SHP77 (cell line): ENCODE results near the gene MED27.

Experiments used
- DNase-seq, 2 experiments: peaks; one replicate each; lab custom pipeline; 2025; lab: John Stamatoyannopoulos, UW

The MED27 gene

DNA sequence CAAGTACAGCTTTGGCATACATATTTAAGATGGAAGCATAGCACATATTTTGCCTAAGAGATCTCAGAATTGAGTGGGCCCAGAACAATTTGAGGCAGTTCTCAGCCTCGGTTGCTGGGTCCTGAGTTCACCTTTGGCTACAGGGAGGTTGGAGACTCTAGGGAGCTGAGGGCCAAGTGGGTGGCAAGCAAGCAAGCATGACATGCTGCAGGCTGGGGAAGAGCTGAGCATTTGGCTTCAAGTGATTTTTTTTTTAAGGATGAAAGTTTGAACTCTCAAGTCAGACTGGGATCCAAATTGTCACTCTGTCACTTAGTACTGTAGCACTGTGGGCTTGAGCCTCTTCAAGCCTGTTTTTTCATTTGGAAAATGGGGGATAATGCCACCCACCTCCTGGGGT, 160.5 kb downstream of the MED27 start:
- no peak for DNase-seq

DNA sequence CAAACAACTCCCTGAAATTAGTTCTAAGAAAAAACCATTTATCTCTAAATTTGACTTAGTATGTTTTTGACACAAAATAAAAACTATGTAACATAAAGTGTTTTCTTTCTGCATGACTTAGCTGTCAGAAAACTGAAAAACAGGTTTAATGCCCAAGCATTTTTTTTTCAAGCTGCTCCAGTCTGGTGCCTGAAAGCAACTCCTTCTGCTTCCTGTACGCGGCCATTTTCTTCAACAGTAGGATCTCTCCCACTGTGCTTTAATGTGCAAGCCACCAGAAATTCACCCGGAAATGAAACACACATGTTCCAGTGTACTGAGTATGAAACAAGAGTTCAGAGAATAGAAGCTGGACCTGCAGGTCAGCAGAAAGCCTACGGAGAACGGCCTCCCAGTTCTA, 161.2 kb downstream of the MED27 start:
- DNase-seq, result no peak

DNA sequence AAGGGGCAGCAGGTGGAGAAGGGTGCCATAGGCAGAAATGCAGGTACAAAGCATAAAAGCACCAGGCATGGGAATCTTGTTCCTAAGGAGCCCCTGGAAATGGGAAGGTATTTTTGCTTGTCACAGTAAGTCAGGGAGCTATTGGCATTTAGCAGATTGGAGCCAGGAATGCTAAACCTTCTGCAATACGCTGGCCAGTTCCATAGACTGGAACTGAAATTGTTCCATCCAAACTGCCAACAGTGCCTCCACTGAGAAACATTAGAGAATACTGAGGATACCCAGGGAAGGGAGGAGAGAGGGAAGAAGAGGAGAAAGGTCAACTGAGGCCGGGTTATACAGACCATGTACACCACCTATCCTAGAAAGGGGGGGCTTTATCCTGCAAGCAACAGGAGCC, 162.7 kb downstream of the MED27 start:
- DNase-seq, result no peak

DNA sequence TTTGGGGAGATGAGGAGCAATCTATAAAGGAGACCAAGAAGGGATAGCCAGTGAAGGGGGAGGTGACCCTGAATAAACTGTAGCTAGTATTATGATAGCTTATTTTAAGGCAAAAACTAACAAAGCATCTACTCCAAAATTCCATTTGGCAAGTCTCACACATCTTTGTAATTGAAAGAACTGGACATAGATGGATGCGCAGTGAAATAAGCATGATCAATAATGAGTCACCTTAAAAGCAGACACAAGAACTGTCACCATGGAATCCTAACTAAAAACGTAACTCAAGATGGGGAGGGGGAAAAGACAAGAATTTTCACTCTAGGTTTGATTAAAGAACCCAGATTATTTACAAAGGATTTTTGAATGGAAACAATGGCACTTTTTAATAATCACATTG, 164.5 kb downstream of the MED27 start:
- no peak for DNase-seq

DNA sequence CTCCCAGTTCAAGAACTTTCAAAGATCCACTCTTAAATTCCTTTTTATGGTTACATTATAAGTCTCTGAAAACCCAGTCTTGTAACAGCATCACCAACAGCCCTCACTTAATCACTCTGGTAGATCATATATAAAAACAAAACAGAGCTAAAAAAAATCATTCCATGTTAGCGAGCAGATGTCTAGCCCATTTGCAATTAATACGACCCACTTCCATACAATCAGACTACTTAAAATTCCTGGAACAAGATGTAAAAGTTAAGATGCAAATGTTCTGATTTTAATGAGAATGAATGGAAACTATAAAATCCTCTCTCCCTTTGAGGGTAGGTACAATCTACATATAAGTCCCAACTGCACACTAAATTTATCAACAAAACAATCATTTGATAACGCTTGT, 167.0 kb downstream of the MED27 start:
- no peak for DNase-seq

DNA sequence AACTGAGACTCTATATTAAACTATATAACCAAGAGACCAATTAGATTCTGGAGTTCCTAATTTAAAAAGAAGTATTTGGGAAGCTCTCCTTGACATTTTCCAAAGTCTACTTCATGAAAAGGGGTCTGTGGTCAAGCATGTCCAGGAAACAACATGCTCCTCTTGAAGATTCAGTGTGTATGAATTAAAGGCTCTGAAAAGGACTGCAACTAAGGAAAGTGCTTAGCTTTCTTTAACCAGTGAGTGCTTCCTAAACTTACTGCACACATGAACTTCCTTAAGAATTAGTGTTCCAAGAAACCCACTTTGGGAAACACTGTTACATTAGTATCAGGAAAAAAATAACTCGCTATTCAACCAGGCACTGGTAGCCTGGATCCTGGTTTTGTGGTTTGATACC, 167.6 kb downstream of the MED27 start:
- no peak for DNase-seq

DNA sequence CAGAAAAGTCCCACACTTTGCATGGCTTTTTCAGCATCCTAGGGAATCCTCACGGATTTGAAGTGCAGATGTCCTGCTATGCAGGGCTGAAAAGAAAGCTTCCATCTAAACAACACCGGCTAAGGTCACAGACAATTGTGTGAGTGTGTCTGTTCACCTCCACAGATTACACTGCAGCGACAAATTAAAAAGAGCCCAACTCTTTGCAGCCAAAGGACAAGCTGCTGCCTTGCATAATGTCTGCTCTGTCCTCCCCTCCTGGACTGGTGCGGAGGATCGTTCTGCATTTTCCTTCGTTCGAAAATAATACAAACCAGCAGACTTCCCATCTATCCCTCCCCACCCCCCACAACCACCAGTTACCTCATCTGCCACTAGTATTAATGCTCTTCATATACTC, 169.1 kb downstream of the MED27 start:
- DNase-seq, result no peak

DNA sequence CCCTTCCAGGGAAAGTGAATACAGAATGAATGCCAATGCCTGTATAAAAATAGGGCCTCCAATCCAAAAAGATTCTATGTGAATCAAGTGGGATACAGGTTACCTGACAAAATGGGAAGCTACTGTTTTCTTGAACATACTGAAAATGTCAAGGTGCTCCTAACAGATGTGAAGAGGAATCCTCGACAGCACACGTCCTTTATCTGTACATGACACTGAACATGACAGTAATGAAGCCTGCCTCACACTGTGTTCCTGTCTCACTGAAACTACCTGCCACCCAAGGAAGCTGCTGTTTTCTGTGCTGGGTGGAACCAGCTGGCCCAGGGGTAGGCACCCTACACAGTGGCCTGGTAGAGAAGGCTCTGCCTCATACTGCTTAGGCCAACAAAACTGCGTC, 174.5 kb downstream of the MED27 start:
- DNase-seq, result no peak

DNA sequence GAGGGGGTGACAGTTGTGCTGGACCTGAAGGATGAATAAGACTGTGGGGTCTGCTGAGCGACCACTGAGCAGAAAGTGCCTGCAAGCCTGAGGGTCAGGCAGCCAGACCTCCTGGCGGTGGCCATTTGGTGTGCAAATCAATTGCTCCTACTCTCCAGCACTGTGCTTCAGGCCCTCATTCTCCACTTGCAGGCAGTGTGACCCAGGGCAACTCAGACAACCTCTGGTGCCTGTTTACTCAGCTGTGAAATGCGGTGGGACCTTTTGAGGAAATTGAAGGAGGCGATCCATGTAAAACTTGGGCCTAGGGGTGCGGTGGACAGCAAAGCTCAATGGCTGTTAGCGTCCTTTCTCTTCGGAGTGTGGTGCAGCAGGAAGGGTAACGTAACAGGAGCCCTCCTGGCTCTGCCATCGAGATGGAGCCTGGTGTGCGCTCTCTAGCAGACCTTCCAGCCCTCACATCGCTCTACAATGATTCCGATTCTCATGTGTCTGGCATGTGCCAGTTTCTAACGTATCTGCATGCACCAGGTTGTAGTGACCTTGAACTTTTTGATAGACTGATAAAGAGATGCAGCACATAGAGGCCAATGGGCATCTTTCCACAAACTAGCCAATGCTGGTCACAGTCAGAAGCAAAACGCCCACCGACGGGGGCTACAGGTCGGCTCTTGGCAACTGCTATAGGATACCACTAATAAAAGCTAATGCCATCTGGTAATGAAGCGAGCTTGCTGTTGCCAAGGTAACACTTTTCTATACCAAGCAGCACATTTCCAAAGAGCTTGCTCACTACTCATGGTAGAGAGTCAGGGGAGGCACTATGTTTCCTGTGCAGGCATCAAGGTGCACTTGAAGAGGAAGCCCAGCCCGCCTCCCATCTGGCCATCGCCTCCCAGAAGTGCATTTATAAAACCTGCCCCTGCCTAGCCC, 180.1 kb downstream of the MED27 start:
- no peak for DNase-seq

DNA sequence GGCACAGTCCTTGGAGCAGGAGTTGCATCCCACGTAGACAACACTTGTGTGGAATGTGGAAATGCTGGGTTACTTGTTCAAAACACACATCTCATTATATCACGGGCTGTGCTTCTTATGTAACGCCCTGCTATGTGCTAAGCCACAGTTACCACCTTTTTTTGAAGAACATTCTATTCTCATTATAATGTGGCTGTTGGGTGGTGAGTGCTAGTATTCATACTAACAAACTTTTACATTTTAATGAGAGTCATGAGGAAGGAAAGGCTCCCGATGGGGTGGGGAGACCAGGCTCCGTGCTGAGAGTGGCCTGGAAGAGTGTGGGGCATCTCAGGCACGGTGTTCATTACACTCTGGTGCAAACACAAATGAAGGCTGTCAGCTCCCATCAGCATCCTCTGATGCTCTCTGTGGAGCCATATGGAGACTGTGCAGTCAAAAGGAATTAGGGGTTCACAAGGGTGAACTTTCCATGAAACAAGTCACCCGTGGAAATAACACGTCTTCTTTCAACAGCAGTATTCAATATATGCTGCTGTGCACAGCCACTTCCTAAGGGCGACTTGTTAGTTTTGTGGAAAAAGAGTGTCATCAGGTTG, 186.7 kb downstream of the MED27 start:
- DNase-seq, result no peak

DNA sequence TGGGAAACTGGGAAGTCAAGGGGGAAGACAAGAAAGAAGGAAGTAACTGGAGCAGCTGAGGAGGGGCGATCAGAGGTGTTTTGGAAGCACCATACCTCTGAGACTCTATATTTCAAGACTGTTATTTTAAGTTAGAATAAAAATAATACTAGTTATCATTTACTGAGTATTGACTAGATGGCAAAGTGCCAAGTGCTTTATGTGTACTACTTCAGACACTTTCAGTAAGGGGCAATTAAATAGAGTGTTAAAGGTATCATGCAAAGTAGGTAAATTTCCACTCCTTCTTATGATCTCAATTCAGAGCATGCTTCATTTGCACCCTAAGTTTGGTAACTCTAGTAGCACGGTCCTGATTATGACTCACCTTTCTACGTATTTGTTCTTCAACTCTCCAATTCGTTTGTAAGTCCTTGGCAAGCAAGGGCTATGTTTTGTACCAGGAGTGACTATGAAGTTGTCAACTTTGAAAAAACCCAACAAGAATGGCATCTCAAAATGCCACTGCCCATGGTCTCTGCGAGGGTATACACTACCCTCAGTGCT, 187.4 kb downstream of the MED27 start:
- no peak for DNase-seq

DNA sequence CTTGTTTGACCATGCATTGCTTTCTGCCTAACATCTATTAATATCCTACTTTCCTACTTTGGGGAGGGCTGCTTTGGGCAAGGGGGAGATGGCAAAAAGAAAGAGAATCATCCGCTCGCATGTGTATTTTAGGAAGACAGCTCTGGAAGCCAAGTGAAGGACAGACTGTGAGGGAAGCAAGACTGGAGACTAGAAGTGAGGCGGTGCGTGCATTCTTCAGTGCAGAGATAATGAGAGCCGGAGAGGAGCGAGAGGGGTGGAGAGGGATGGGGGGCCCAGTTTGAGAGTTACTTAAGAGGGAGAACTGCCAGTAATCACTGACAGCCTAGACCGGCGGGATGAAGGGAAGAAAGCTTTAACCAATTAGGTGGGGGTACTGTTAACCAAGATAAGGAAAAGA, 188.1 kb downstream of the MED27 start:
- DNase-seq, result no peak

DNA sequence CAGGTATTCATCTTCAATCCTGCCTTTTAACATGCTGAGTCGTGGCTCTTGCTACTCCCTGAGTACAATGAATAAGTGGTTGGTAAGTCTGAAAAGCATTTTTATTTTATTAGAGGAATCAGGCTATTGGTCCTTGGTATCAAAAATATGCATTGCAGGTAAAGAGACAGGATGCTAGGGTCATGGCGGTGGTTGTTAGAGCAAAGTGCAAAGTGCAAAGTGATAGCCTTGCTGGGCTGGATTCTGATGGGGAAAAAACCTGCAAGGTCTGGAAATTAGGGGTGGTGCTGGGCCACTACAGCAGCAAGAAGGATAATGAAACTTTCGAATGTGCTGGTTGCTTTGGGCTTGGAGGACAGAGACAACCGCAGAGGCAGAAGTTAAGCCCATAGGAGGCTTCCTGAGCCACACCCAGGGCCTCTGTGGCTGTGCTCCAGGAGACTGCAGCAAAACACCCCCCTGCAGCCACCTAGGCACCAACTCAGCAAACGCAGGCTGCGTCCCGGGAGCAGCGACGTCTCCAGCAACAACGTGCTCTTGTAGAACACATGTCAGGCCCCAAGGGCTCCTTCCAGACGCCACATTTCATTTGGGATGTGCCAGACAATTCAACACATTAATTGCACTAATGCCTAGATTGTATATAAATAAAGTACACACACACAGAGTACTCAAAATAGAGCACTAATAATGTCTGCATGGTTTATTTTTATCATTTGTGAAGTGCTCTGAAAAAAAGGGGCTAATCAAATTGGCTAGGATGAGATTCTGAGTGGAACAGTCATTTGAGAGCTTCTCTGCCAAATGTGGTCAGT, 190.0 kb downstream of the MED27 start:
- DNase-seq, result no peak

DNA sequence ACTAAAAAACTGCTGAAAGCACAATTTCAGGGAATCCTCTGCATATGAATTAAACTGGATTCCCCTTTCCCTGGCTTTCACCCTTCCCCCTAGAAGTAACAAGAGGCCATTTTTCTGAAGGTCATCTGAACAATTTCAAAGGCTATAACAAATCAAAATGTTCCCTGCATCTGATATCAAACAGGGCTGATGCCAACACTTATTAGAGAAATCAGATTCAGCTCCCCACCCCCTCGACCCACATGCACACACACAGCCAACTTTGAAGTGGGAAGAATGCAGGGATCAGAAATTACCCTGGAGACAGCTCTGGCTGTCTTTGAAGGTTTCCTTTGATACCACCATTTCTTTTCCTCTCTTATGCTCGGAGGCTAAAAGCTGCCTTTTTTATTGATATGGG, 190.7 kb downstream of the MED27 start:
- DNase-seq, result no peak

DNA sequence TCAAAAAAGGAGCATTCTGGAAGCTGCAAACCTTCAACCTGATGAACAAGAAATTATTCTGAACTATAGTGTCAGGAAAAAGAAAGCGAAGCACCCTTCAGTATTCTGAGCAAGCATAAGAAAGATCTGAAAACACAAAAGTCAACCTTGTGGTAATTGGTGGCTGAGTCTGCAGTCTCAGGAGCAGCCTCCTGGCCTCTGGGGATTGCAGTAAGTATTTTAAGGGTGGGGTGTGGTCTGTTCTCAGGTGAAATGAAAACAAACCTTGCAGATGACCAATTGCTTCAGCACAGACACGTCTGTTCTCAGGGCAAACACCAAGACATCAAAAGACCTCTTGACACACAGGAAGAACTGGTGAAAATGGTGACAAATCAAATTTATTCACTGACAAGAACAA, 192.0 kb downstream of the MED27 start:
- DNase-seq, result no peak

DNA sequence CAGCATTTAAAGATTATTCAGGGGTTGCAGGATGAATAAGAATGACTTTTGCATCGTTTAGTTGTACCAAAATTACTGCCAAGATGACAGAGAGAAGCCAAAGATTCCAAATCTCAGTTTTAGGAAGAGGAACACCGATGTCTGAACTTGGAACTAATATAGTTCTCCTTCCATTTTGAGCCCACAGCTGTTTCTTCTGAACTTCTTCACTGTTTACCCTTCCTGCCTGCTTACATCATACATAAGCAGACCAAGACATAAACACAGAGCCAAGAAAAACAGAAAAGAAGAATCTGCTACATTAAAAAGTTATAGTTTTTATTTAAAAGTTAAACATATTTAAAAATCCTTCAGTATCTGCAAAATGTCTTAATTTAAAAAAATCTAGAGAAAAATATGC, 192.8 kb downstream of the MED27 start:
- no peak for DNase-seq

DNA sequence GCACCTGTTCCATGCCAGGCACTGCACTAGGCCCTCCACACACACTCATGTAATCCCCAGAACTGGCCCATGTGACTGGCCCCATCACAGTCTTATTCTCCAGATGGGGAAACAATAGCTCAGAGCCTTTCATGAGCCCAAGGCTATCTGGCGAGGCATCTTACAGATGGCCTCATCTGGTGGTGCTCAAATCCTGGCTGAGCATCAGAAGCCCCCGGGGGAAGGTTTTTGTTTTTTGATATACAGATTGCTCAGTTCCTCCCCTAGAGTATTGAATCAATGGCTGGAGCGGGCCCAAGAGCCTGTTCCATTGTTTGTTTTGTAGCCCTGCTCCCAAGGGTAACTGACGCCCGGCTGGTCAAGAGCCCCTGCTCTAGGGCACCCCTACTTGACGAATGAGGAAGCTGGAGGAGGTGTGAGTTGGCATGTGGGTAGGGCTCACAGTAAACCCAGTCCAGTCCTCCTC, 194.5 kb downstream of the MED27 start:
- no peak for DNase-seq

DNA sequence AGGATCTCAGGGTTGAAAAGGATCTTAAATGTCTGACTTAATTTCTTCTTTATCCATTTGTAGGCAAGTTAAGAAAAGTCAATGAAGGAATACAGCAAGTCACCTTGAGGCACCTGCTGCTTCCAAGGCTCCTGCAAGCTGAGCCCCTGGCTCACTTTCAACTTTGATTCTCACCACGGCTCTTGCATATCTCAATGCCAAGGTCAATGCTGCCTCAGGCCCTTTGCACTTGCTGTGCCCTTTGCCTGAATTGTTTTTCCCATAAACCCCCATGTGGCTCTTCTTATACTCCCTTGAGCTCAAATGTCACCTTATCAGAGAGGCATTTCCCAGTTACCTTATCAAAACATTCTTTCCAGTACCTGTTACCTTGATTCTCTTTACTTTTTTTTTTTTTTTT, 195.4 kb downstream of the MED27 start:
- DNase-seq, result no peak

DNA sequence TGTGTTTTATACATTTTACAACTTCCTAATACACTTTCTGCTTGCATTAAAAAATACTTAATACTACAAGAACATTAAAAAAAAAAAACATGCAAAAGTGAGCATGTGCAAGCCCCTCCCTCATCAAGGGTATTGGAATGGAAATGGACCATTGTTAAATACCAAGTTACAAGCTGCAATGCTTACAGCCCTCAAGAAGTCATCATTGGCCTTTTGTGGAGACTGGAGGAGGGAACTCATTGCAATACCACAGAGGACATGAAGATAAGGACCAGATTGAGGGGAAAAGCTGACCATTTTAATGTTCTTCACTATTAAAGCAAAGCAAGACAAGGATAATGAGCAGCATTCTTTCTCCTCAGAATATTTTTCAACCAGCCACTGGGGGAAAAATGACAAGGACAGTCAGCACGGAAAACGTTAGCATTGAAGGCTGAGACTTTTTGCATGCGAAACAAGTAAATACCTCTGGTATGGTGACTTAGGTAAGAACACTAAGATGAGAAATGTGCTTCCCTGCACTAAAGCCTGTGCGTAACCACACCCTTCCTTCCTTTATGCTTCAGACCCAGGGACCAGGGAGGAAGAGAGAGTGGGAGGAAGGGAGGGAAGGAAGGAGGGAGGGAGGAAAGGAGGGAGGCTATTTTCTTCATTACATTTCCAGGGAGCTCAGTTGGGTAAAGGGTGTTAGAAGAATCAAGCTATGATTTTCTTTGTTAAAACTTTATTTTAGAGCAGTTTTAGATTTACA, 198.7 kb downstream of the MED27 start:
- no peak for DNase-seq

DNA sequence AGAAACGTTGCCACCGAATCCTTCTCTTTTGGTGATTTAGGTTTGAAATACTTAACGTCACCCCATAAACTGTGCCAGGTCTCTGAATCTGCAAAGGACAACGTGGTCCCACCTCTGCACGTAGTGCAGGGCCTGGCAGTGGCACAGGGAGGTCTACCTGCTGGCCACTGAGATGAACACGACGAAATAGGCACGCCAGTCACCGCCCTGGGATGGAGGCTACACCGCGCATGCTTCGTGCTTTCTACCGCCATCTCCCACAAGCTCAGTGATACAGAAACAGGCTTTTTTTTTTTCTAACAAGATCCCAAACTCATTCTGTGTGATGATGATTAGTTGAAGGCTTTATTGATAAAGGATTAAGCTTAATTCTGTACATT, 199.8 kb downstream of the MED27 start:
- DNase-seq, result no peak

DNA sequence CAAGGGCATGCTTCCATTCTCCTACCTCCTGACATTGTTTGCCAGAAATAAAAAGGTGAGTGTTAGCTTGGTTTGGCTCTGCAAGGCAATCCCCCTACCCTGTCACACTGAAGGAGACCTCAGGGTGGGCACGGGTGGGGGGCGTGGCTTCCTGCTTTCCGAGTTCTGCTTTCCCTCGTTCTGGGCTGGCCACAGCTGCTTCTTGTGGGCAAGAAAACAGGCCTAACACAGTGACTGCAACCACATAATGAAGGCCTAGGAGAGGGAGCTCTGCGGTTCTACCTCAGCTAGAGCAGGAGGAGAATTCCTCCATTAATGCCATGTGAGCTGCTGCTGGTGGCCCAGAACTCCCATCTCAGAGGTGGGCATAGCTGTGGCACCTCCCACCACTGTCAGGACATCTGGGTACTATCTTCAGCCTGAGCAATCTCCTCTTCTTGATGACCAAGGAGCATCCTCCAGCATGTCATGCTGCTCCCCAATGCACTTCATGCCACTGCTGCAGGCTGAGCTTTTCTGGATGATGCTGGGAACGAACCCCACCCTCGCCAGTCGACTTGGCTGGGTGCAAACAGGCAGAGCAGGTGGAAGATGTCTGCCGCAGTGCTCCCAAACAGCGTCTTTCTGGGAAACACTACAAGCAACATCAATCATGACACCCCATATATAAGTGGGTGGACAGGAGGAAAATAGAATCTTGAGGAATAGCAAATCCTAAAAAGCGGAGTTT, 200.3 kb downstream of the MED27 start:
- no peak for DNase-seq
